ENCODE results near the gene PDIA4. TPM values are rescaled to one million over a fixed set of nuclear protein-coding genes. Genes with fewer than 3 reads are reported as not detected.

Gene PDIA4
- total RNA-seq, 1 donor from 2014 or later, result 266 TPM

- no peak overlapping the region for H3K27ac Mint-ChIP-seq (ENCODE audit: unreplicated experiment)
- H3K4me3 Mint-ChIP-seq (ENCODE audit: unreplicated experiment), result no peak overlapping the region
- H3K27me3 Mint-ChIP-seq (ENCODE audit: unreplicated experiment), result peaks cover 4% of the 10 kb centered on the region
- H3K9me3 Mint-ChIP-seq (ENCODE audit: unreplicated experiment), result no peaks in the 10 kb centered on the region
- TF ChIP-seq CTCF (IDR thresholded peaks at IDR 0.05; ENCODE audit: unreplicated experiment), result no peak
- DNase-seq (ENCODE audit: low spot score), result no peak
- peaks cover 34% of the 10 kb centered on the region for H3K36me3 Mint-ChIP-seq (ENCODE audit: low read depth, unreplicated experiment)
- H3K4me1 Mint-ChIP-seq (ENCODE audit: unreplicated experiment), result peaks cover 13% of the 10 kb centered on the region
These were observed 18.8 kb downstream of the PDIA4 start for GRCh38 chr7:149009527-149009926.

- H3K27ac Mint-ChIP-seq (ENCODE audit: unreplicated experiment), result no peak overlapping the region
- TF ChIP-seq CTCF (IDR thresholded peaks at IDR 0.05; ENCODE audit: unreplicated experiment), result no peak
- no peaks in the 10 kb centered on the region for H3K27me3 Mint-ChIP-seq (ENCODE audit: unreplicated experiment)
- no peaks in the 10 kb centered on the region for H3K9me3 Mint-ChIP-seq (ENCODE audit: unreplicated experiment)
- no peak overlapping the region for H3K4me3 Mint-ChIP-seq (ENCODE audit: unreplicated experiment)
- DNase-seq (ENCODE audit: low spot score), result no peak
- H3K4me1 Mint-ChIP-seq (ENCODE audit: unreplicated experiment), result peaks cover 3% of the 10 kb centered on the region
- peaks cover 35% of the 10 kb centered on the region for H3K36me3 Mint-ChIP-seq (ENCODE audit: low read depth, unreplicated experiment)
These were observed 20.7 kb downstream of the PDIA4 start for GRCh38 chr7:149007611-149008010.

GRCh38 chr7:149007146-149007545 lies 21.2 kb downstream of the PDIA4 start:
- no peaks in the 10 kb centered on the region for H3K4me1 Mint-ChIP-seq (ENCODE audit: unreplicated experiment)
- DNase-seq (ENCODE audit: low spot score), result no peak
- H3K36me3 Mint-ChIP-seq (ENCODE audit: low read depth, unreplicated experiment), result peaks cover 32% of the 10 kb centered on the region
- no peak overlapping the region for H3K4me3 Mint-ChIP-seq (ENCODE audit: unreplicated experiment)
- H3K27ac Mint-ChIP-seq (ENCODE audit: unreplicated experiment), result no peak overlapping the region
- no peaks in the 10 kb centered on the region for H3K9me3 Mint-ChIP-seq (ENCODE audit: unreplicated experiment)
- no peaks in the 10 kb centered on the region for H3K27me3 Mint-ChIP-seq (ENCODE audit: unreplicated experiment)
- no peak for TF ChIP-seq CTCF (IDR thresholded peaks at IDR 0.05; ENCODE audit: unreplicated experiment)

- Mint-ChIP-seq H3K27ac (ENCODE audit: unreplicated experiment) (no peak overlapping the region), H3K9me3 (ENCODE audit: unreplicated experiment) (no peaks in the 10 kb centered on the region), H3K4me1 (ENCODE audit: unreplicated experiment) (no peaks in the 10 kb centered on the region), H3K36me3 (ENCODE audit: low read depth, unreplicated experiment) (peaks cover 34% of the 10 kb centered on the region), H3K27me3 (ENCODE audit: unreplicated experiment) (no peaks in the 10 kb centered on the region), H3K4me3 (ENCODE audit: unreplicated experiment) (no peak overlapping the region)
- TF ChIP-seq CTCF (IDR thresholded peaks at IDR 0.05; ENCODE audit: unreplicated experiment), result no peak
- DNase-seq (ENCODE audit: low spot score), result no peak
These were observed 22.0 kb downstream of the PDIA4 start for GRCh38 chr7:149006345-149006725.

GRCh38 chr7:149005427-149006344 lies 22.6 kb downstream of the PDIA4 start:
- H3K27ac Mint-ChIP-seq (ENCODE audit: unreplicated experiment), result no peak overlapping the region
- no peaks in the 10 kb centered on the region for H3K9me3 Mint-ChIP-seq (ENCODE audit: unreplicated experiment)
- peaks cover 35% of the 10 kb centered on the region for H3K36me3 Mint-ChIP-seq (ENCODE audit: low read depth, unreplicated experiment)
- H3K4me1 Mint-ChIP-seq (ENCODE audit: unreplicated experiment), result no peaks in the 10 kb centered on the region
- DNase-seq (ENCODE audit: low spot score), result peak; percentile 78
- no peak overlapping the region for H3K4me3 Mint-ChIP-seq (ENCODE audit: unreplicated experiment)
- no peaks in the 10 kb centered on the region for H3K27me3 Mint-ChIP-seq (ENCODE audit: unreplicated experiment)
- peak; percentile 86 for TF ChIP-seq CTCF (IDR thresholded peaks at IDR 0.05; ENCODE audit: unreplicated experiment)
